AG04450 (cell line): ENCODE data around the gene VARS1. TPM values are rescaled to one million over a fixed set of nuclear protein-coding genes. Genes with fewer than 3 reads are reported as not detected.

Experiments
- CTCF ChIA-PET: fragments of 300-600, 350-600 bp; formaldehyde crosslinking; extraction: SDS; loops from one replicate; lab custom pipeline; 2022; ENCODE audit warnings: antibody characterized with exemption, inconsistent platforms; lab: Charles Lee
- POLR2A ChIA-PET: fragments of 350-600 bp; formaldehyde crosslinking; extraction: SDS; loops from one replicate; lab custom pipeline; 2021; ENCODE audit warnings: antibody characterized with exemption, inconsistent platforms; lab: Yijun Ruan, JAX
- DNase-seq: peaks from one replicate; pipeline ENCODE4 v3.0.0-alpha.2; 2011; ENCODE audit warnings: low read depth, low spot score
- H3K27ac ChIP-seq: one replicate; pipeline ENCODE4 v1.5.1; 2012; ENCODE audit warnings: low read depth, low read length, control low read depth
- H3K27me3 ChIP-seq: one replicate; pipeline ENCODE4 v1.6.0; 2012; ENCODE audit warnings: low read length; ENCODE audit not compliant: control insufficient read depth, insufficient read depth
- H3K4me3 ChIP-seq: 2 replicates; pipeline ENCODE4 v1.5.1; 2011; ENCODE audit warnings: mild to moderate bottlenecking, low read depth, low read length, control low read depth
- H3K9me3 ChIP-seq: 2 replicates; pipeline ENCODE4 v1.5.1; 2012; ENCODE audit warnings: low read length; ENCODE audit not compliant: control insufficient read depth, insufficient read depth
- CTCF ChIP-seq: IDR thresholded peaks from 2 replicates; pipeline ENCODE4 v1.5.1; 2011; ENCODE audit warnings: low read depth, low read length, control low read depth, inconsistent platforms
- polyA plus RNA-seq: library from polyadenylated mRNA; depleted of rRNA; stranded (reverse); fragments of >200 nt; gene quantifications from 2 replicates; pipeline ENCODE4 v1.2.3, GENCODE V29; 2011

The VARS1 gene
- polyA plus RNA-seq, 1 experiment: 16.0 TPM

GRCh38 chr6:31837369-31838113 lies 42.0 kb upstream of the VARS1 start:
- no peaks in the 10 kb centered on the region; the same call in 1 of the 2 replicates for H3K9me3 ChIP-seq
- peak overlapping the region; percentile 92 for H3K4me3 ChIP-seq
- TF ChIP-seq CTCF: no peak
- no peak for DNase-seq
- H3K27ac ChIP-seq: no peak overlapping the region
- no peaks in the 10 kb centered on the region for H3K27me3 ChIP-seq
- ChIA-PET CTCF (interaction anchor here (0.8 kb wide), 1 partner anchor 67 kb away, joined by 4 read pairs; no protein-coding TSS in a partner anchor), POLR2A (interaction anchor here (0.6 to 1.8 kb wide), 2 partner anchors 10 to 25 kb away, joined by 3 to 8 read pairs; partner anchors contain the start of genes HSPA1B and NEU1)

- no peaks in the 10 kb centered on the region for H3K27me3 ChIP-seq
- peak overlapping the region; percentile 92 for H3K4me3 ChIP-seq
- H3K9me3 ChIP-seq: no peaks in the 10 kb centered on the region
- no peak for DNase-seq
- H3K27ac ChIP-seq: peak overlapping the region; percentile 65
- peak; percentile 21; the same call in 1 of the 2 replicates for TF ChIP-seq CTCF
- POLR2A ChIA-PET: interaction anchor here (0.6 to 2.5 kb wide), 7 partner anchors 9 to 1323 kb away, joined by 3 to 19 read pairs (median 7); partner anchors contain the start of genes HSPA1A, HSPA1B, HSPA1L and NEU1
- CTCF ChIA-PET: interaction anchor here (0.8 to 1.7 kb wide), 2 partner anchors 40 to 67 kb away, joined by 4 read pairs; no protein-coding TSS in a partner anchor
Observed at GRCh38 chr6:31836474-31837368, 41.2 kb upstream of the VARS1 start.

- H3K27ac ChIP-seq: peak overlapping the region; percentile 65
- peak overlapping the region; percentile 92 for H3K4me3 ChIP-seq
- no peak for TF ChIP-seq CTCF
- ChIA-PET CTCF (interaction anchor here (1.7 kb wide), 1 partner anchor 40 kb away, joined by 4 read pairs; no protein-coding TSS in a partner anchor), POLR2A (interaction anchor here (0.6 to 2.5 kb wide), 9 partner anchors 9 to 1324 kb away, joined by 3 to 19 read pairs (median 8); partner anchors contain the start of genes CLIC1, GPANK1, HSPA1A and HSPA1B)
- H3K9me3 ChIP-seq: no peaks in the 10 kb centered on the region
- no peak for DNase-seq
- H3K27me3 ChIP-seq: no peaks in the 10 kb centered on the region
Observed at GRCh38 chr6:31836047-31836473, 40.5 kb upstream of the VARS1 start.

- ChIA-PET CTCF (no interaction called here), POLR2A (interaction anchor here (0.5 to 2.5 kb wide), 14 partner anchors 7 to 353 kb away, joined by 3 to 19 read pairs (median 4); partner anchors contain the start of genes ABHD16A, BAG6, GPANK1 and HSPA1A)
- no peak for DNase-seq
- Histone ChIP-seq H3K4me3 (peak overlapping the region; percentile 92), H3K27me3 (no peaks in the 10 kb centered on the region), H3K9me3 (no peaks in the 10 kb centered on the region), H3K27ac (peak overlapping the region; percentile 81)
- 0 out of 2 replicates have a peak, but pooled peaks have one; percentile 2 for TF ChIP-seq CTCF
Observed at GRCh38 chr6:31834367-31835250, 39.1 kb upstream of the VARS1 start.
